Caco-2 (cell line): ENCODE data around the gene ANGPTL2. TPM values are rescaled to one million over a fixed set of nuclear protein-coding genes. Genes with fewer than 3 reads are reported as not detected.

Experiments
- BruUV-seq: library from RNA; stranded (reverse); fragments of 400-500 nt; replicated peaks from 2 replicates; lab custom pipeline; 2021; lab: Mats Ljungman, UMichigan
- CTCF ChIA-PET: fragments of 300-600 bp; sonication (Branson Sonifier 250); formaldehyde crosslinking; loops from one replicate; lab custom pipeline; 2022; ENCODE audit warnings: antibody characterized with exemption; lab: Charles Lee
- POLR2A ChIA-PET: fragments of 300-600 bp; sonication (Branson Sonifier 250); formaldehyde crosslinking; loops from one replicate; lab custom pipeline; 2022; ENCODE audit warnings: antibody characterized with exemption; lab: Charles Lee
- DNase-seq, 2 experiments: peaks; one replicate each; pipeline versions ENCODE4 v3.0.0 to v3.0.0-alpha.2; 2020 to 2022
- H3K27me3 ChIP-seq: replicated peaks from 2 replicates; pipeline ENCODE4 v1.6.0; 2011; ENCODE audit warnings: low read length; ENCODE audit not compliant: control insufficient read depth, insufficient read depth
- H3K36me3 ChIP-seq: 2 replicates; pipeline ENCODE4 v1.5.1; 2011; ENCODE audit warnings: low read length; ENCODE audit not compliant: control insufficient read depth, insufficient read depth
- H3K4me1 ChIP-seq: fragments of 250-450 bp; sonication (Bioruptor Pico); 2 replicates; pipeline ENCODE4 v1.5.1; 2020; ENCODE audit warnings: mild to moderate bottlenecking
- H3K4me3 ChIP-seq: 2 replicates; pipeline ENCODE4 v1.5.1; 2011; ENCODE audit warnings: low read depth, mild to moderate bottlenecking, control low read depth, low read length
- H3K9me3 ChIP-seq: fragments of 250-450 bp; sonication (Bioruptor Pico); 2 replicates; pipeline ENCODE4 v1.5.1; 2020; ENCODE audit warnings: mild to moderate bottlenecking, moderate library complexity
- H3K27ac Mint-ChIP-seq: one replicate; pipeline ENCODE4 v1.8.0; 2022; ENCODE audit warnings: mixed read lengths; ENCODE audit not compliant: unreplicated experiment
- H3K27me3 Mint-ChIP-seq: one replicate; pipeline ENCODE4 v1.8.0; 2022; ENCODE audit warnings: mixed read lengths; ENCODE audit not compliant: insufficient read depth, unreplicated experiment
- H3K36me3 Mint-ChIP-seq: one replicate; pipeline ENCODE4 v1.8.0; 2022; ENCODE audit warnings: mild to moderate bottlenecking, mixed read lengths; ENCODE audit not compliant: insufficient read depth, unreplicated experiment
- H3K4me1 Mint-ChIP-seq: one replicate; pipeline ENCODE4 v1.8.0; 2022; ENCODE audit warnings: low read depth, mixed read lengths; ENCODE audit not compliant: unreplicated experiment
- H3K4me3 Mint-ChIP-seq: one replicate; pipeline ENCODE4 v1.8.0; 2022; ENCODE audit warnings: mild to moderate bottlenecking, moderate library complexity, mixed read lengths; ENCODE audit not compliant: unreplicated experiment
- H3K9me3 Mint-ChIP-seq: one replicate; pipeline ENCODE4 v1.8.0; 2022; ENCODE audit warnings: mixed read lengths; ENCODE audit not compliant: unreplicated experiment
- intact Hi-C: fragments of 100-400 bp; cut with micrococcal nuclease; formaldehyde crosslinking; loops from one replicate; pipeline ENCODE4 v1.10.0; 2022; ENCODE audit not compliant: unreplicated experiment
- total RNA-seq: library from RNA; stranded (reverse); gene quantifications from 2 replicates; pipeline ENCODE4 v1.2.3, GENCODE V29; 2022
- TF ChIP-seq, protein P1 (sequence below), 2 experiments: fragments of 200-600 bp in 1 of 2; IDR thresholded peaks; 1 replicate in 1 of 2; 2 replicates in 1 of 2; pipeline versions ENCODE4 v1.5.1 to v1.8.0; 2011 to 2022; ENCODE audit warnings: antibody characterized with exemption in 1 of 2, control low read depth in 1 of 2, inconsistent platforms in 1 of 2, low read depth in 1 of 2, low read length in 1 of 2, mild to moderate bottlenecking in 1 of 2, moderate library complexity in 1 of 2; ENCODE audit not compliant: insufficient read depth in 1 of 2, severe bottlenecking in 1 of 2, unreplicated experiment in 1 of 2

The ANGPTL2 gene
- total RNA-seq, 1 experiment from 2014 or later = not detected

DNA sequence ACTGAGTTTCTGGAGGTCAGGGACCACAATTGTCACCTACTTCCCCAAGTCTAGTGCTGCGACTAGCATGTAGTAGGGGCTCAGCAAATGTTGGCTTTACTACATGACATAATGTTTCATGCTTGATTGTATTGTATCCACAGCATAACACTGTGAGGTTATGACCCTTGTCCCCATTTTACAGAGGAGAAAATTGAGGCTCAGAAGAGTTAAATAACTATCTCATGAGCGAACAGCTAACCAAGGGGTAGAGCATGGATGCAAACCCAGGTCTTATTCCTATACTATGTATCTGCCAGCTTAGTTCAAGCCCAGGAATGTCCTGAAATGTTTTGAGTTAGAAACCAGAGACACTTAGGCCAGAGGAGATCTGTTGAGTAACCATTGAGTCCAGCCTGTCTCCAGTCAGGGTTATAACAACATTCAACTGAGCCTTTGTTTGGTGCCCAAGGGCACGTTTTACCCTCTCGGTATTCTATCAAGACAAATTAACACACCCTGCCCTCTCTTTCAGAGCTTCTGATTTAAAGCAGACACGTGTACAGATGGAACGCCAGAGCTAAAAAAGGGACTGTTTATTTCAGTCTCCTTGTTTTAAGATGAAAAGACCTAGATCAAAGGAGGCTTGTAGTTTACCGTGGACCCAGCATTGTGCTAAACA, 16.5 kb downstream of the ANGPTL2 start:
- Mint-ChIP-seq H3K36me3 (peaks cover 23% of the 10 kb centered on the region), H3K9me3 (no peaks in the 10 kb centered on the region), H3K4me1 (peaks cover 11% of the 10 kb centered on the region), H3K4me3 (no peak overlapping the region), H3K27me3 (no peaks in the 10 kb centered on the region), H3K27ac (no peak overlapping the region)
- H3K36me3 ChIP-seq = no peaks in the 10 kb centered on the region
- ChIA-PET CTCF (no interaction called here), POLR2A (no interaction called here)
- H3K4me3 ChIP-seq = no peak overlapping the region
- no TSS peak for BruUV-seq
- peaks cover 9% of the 10 kb centered on the region; the same call in 1 of the 2 replicates for H3K4me1 ChIP-seq
- no peak for DNase-seq
- intact Hi-C loops = no loop called here
- TF ChIP-seq, protein P1, sequence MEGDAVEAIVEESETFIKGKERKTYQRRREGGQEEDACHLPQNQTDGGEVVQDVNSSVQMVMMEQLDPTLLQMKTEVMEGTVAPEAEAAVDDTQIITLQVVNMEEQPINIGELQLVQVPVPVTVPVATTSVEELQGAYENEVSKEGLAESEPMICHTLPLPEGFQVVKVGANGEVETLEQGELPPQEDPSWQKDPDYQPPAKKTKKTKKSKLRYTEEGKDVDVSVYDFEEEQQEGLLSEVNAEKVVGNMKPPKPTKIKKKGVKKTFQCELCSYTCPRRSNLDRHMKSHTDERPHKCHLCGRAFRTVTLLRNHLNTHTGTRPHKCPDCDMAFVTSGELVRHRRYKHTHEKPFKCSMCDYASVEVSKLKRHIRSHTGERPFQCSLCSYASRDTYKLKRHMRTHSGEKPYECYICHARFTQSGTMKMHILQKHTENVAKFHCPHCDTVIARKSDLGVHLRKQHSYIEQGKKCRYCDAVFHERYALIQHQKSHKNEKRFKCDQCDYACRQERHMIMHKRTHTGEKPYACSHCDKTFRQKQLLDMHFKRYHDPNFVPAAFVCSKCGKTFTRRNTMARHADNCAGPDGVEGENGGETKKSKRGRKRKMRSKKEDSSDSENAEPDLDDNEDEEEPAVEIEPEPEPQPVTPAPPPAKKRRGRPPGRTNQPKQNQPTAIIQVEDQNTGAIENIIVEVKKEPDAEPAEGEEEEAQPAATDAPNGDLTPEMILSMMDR (IDR thresholded peaks at IDR 0.05; ENCODE audit: insufficient read depth in 1 of 2, low read depth in 1 of 2, low read length in 1 of 2, severe bottlenecking in 1 of 2, unreplicated experiment in 1 of 2) = no peak
- H3K9me3 ChIP-seq = no peaks in the 10 kb centered on the region
- no peaks in the 10 kb centered on the region for H3K27me3 ChIP-seq

DNA sequence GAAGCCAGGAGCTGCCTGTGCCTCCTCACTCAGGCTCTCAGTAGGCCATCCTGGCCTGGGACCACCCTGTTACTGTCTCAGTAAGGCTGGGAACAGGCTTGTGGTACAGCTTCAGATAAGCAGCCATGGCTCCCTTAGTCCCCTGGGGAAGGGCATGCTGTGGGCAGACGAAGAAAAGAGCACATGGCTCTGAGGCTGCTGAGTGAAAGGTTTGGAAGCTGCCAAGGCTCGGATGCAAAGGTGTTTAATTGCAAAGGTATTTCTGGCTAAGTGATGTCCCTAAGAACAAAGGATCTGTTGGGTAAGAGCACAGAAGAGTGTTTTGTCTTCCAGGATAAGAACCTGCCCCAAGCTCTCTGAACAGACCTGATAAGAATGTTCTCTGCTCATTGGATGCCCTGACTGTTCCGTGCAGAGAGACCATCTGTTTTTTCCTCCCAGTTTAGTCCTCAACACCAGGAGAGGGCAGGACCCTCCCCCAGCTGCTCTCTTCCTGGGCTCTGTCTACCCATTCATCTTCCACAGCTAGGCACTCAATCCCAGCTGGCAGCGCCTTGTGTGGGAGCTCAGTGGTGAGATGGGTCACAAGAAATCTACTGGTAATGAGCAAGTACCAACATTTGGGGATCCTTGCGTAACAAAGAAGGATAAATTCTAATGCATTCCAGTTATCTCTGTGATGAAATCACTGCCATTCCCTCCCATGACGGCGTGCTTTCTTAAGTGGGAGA, 17.7 kb downstream of the ANGPTL2 start:
- intact Hi-C loops = no loop called here
- H3K36me3 Mint-ChIP-seq = peaks cover 25% of the 10 kb centered on the region

DNA sequence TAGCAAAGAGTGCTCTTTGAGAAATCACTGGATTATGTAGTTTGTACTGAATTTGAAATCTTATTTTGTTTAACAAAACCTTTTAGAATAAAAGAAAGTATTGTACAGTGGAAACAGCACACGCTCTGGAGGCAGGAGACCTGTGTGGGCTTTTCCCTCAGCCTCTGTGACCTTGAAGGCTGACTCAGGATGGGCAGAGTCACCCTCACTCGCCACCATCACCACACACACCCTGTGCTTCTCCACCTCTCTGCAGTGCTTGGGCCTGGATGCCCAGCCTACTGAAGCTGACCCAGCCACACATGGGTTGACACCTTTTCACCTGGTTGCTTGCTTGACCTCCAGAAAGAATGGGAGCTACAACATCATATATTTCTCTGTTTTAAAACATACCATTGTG, 19.6 kb downstream of the ANGPTL2 start:
- H3K4me3 ChIP-seq = no peak overlapping the region
- Mint-ChIP-seq H3K27me3 (no peaks in the 10 kb centered on the region), H3K9me3 (no peaks in the 10 kb centered on the region), H3K36me3 (peaks cover 33% of the 10 kb centered on the region), H3K27ac (peak overlapping the region; percentile 58), H3K4me3 (no peak overlapping the region), H3K4me1 (no peaks in the 10 kb centered on the region)
- intact Hi-C loops = no loop called here
- no peaks in the 10 kb centered on the region for H3K27me3 ChIP-seq
- no peaks in the 10 kb centered on the region for H3K36me3 ChIP-seq
- BruUV-seq = no TSS peak
- CTCF ChIA-PET = no interaction called here
- no peaks in the 10 kb centered on the region for H3K9me3 ChIP-seq
- peaks cover 9% of the 10 kb centered on the region; the same call in 1 of the 2 replicates for H3K4me1 ChIP-seq
- POLR2A ChIA-PET = no interaction called here
- DNase-seq = no peak
- TF ChIP-seq, protein P1 (IDR thresholded peaks at IDR 0.05; ENCODE audit: insufficient read depth in 1 of 2, low read depth in 1 of 2, low read length in 1 of 2, severe bottlenecking in 1 of 2, unreplicated experiment in 1 of 2) = no peak

More for the DNA sequence above, 17.7 kb downstream of the ANGPTL2 start:
- Histone ChIP-seq H3K4me1 (peaks cover 9% of the 10 kb centered on the region; the same call in 1 of the 2 replicates), H3K36me3 (no peaks in the 10 kb centered on the region), H3K27me3 (no peaks in the 10 kb centered on the region), H3K9me3 (no peaks in the 10 kb centered on the region), H3K4me3 (no peak overlapping the region)
- no peaks in the 10 kb centered on the region for H3K9me3 Mint-ChIP-seq
- DNase-seq = no peak
- no peaks in the 10 kb centered on the region for H3K27me3 Mint-ChIP-seq
- ChIA-PET POLR2A (interaction anchor here (0.6 kb wide), 1 partner anchor 38 kb away, joined by 4 read pairs; no protein-coding TSS in a partner anchor), CTCF (no interaction called here)
- no peaks in the 10 kb centered on the region for H3K4me1 Mint-ChIP-seq
- BruUV-seq = no TSS peak
- no peak overlapping the region for H3K4me3 Mint-ChIP-seq
- TF ChIP-seq, protein P1 (IDR thresholded peaks at IDR 0.05; ENCODE audit: insufficient read depth in 1 of 2, low read depth in 1 of 2, low read length in 1 of 2, severe bottlenecking in 1 of 2, unreplicated experiment in 1 of 2) = no peak
- no peak overlapping the region for H3K27ac Mint-ChIP-seq
